C4-2B (cell line): Measurements from ENCODE around the gene EOLA2.
"Not testable (repeated sequence)": the region's sequence is repeated elsewhere in the genome, so short reads cannot be mapped to it uniquely, and the experiment has no call there.

Source experiments
- CTCF ChIP-seq: fragments of 450-650 bp; conservative IDR thresholded peaks from 2 replicates; pipeline ENCODE4 v1.5.1; 2017; ENCODE audit warnings: mild to moderate bottlenecking
- ZFX ChIP-seq: fragments of 450-650 bp; IDR thresholded peaks from 2 replicates; pipeline ENCODE4 v1.6.1; 2017

- not testable (repeated sequence) for TF ChIP-seq CTCF, ZFX
Measured at GRCh38 chrX:149932970-149933369, 5.3 kb downstream of the EOLA2 start.
